H9 (cell line): Measurements from ENCODE around the gene CCDC12. TPM values are rescaled to one million over a fixed set of nuclear protein-coding genes. Genes with fewer than 3 reads are reported as not detected.

Experiments used
- DNase-seq: peaks from one replicate; pipeline ENCODE4 v3.0.0-alpha.2; 2017
- H2AFZ ChIP-seq: one replicate; pipeline ENCODE4 v1.6.1; 2013; ENCODE audit warnings: mild to moderate bottlenecking, low read length, control low read depth, moderate library complexity
- H2AK5ac ChIP-seq: 2 replicates; pipeline ENCODE4 v1.6.1; 2013; ENCODE audit warnings: low read length, control low read depth, mixed read lengths; ENCODE audit not compliant: insufficient read length
- H2BK120ac ChIP-seq: one replicate; pipeline ENCODE4 v1.6.1; 2013; ENCODE audit warnings: low read depth, mild to moderate bottlenecking, low read length, control low read depth, inconsistent platforms; ENCODE audit not compliant: poor library complexity, severe bottlenecking
- H2BK12ac ChIP-seq: 2 replicates; pipeline ENCODE4 v1.6.1; 2013; ENCODE audit warnings: low read length, control low read depth, mixed read lengths, low read depth; ENCODE audit not compliant: insufficient read length
- H2BK15ac ChIP-seq: 2 replicates; pipeline ENCODE4 v1.6.1; 2013; ENCODE audit warnings: low read depth, low read length, control low read depth
- H2BK20ac ChIP-seq: one replicate; pipeline ENCODE4 v1.6.1; 2013; ENCODE audit warnings: low read depth, mild to moderate bottlenecking, low read length, control low read depth, inconsistent platforms; ENCODE audit not compliant: poor library complexity, severe bottlenecking
- H2BK5ac ChIP-seq: 2 replicates; pipeline ENCODE4 v1.6.1; 2013; ENCODE audit warnings: low read length, control low read depth, mixed read lengths; ENCODE audit not compliant: insufficient read length
- H3K14ac ChIP-seq: 2 replicates; pipeline ENCODE4 v1.6.1; 2013; ENCODE audit warnings: low read length, control low read depth; ENCODE audit not compliant: insufficient read depth
- H3K18ac ChIP-seq: 2 replicates; pipeline ENCODE4 v1.6.1; 2013; ENCODE audit warnings: low read depth, mild to moderate bottlenecking, mixed read lengths, low read length, control low read depth; ENCODE audit not compliant: insufficient read length
- H3K23ac ChIP-seq: 2 replicates; pipeline ENCODE4 v1.6.1; 2013; ENCODE audit warnings: low read length, control low read depth, mixed read lengths, low read depth; ENCODE audit not compliant: insufficient read length
- H3K23me2 ChIP-seq: 2 replicates; pipeline ENCODE4 v1.6.1; 2013; ENCODE audit warnings: low read depth, mild to moderate bottlenecking, mixed read lengths, low read length, control low read depth; ENCODE audit not compliant: insufficient read length, poor library complexity, severe bottlenecking
- H3K27ac ChIP-seq: 2 replicates; pipeline ENCODE4 v1.5.1; 2013; ENCODE audit warnings: low read length, control low read depth, mixed read lengths, low read depth; ENCODE audit not compliant: insufficient read length
- H3K27me3 ChIP-seq: 2 replicates; pipeline ENCODE4 v1.6.1; 2013; ENCODE audit warnings: low read length, control low read depth, inconsistent platforms; ENCODE audit not compliant: insufficient read depth
- H3K4ac ChIP-seq: 2 replicates; pipeline ENCODE4 v1.6.1; 2013; ENCODE audit warnings: low read depth, mild to moderate bottlenecking, control low read depth, inconsistent platforms, low read length, moderate library complexity
- H3K4me1 ChIP-seq: 2 replicates; pipeline ENCODE4 v1.6.1; 2013; ENCODE audit warnings: low read length, control low read depth, inconsistent platforms; ENCODE audit not compliant: insufficient read depth
- H3K4me2 ChIP-seq: 2 replicates; pipeline ENCODE4 v1.6.1; 2013; ENCODE audit warnings: low read length, control low read depth, mixed read lengths; ENCODE audit not compliant: insufficient read length, insufficient read depth
- H3K56ac ChIP-seq: 2 replicates; pipeline ENCODE4 v1.6.1; 2013; ENCODE audit warnings: low read depth, mild to moderate bottlenecking, mixed read lengths, low read length, control low read depth; ENCODE audit not compliant: insufficient read length
- H3K79me1 ChIP-seq: 2 replicates; pipeline ENCODE4 v1.6.1; 2013; ENCODE audit warnings: low read depth, mild to moderate bottlenecking, moderate library complexity, low read length, control low read depth, inconsistent platforms; ENCODE audit not compliant: insufficient read depth, poor library complexity, severe bottlenecking
- H3K79me2 ChIP-seq: 2 replicates; pipeline ENCODE4 v1.6.1; 2013; ENCODE audit warnings: low read length, control low read depth, inconsistent platforms; ENCODE audit not compliant: insufficient read depth
- H3K9ac ChIP-seq: 2 replicates; pipeline ENCODE4 v1.6.1; 2013; ENCODE audit warnings: low read length, control low read depth, mixed read lengths; ENCODE audit not compliant: insufficient read length; ENCODE audit errors: extremely low read depth
- H3K9me3 ChIP-seq: one replicate; pipeline ENCODE4 v1.6.1; 2013; ENCODE audit warnings: low read depth, low read length, inconsistent platforms; ENCODE audit not compliant: control insufficient read depth
- H3T11ph ChIP-seq: one replicate; pipeline ENCODE4 v1.6.1; 2013; ENCODE audit warnings: mild to moderate bottlenecking, low read length, control low read depth, inconsistent platforms
- H4K20me1 ChIP-seq: one replicate; pipeline ENCODE4 v1.6.1; 2013; ENCODE audit not compliant: control insufficient read depth, insufficient read length, insufficient read depth
- H4K5ac ChIP-seq: 2 replicates; pipeline ENCODE4 v1.6.1; 2013; ENCODE audit warnings: low read depth, mild to moderate bottlenecking, mixed read lengths, low read length, control low read depth; ENCODE audit not compliant: insufficient read length
- H4K8ac ChIP-seq: replicated peaks from 2 replicates; pipeline ENCODE4 v1.6.1; 2013; ENCODE audit warnings: low read length, control low read depth, mixed read lengths, low read depth; ENCODE audit not compliant: insufficient read length
- H4K91ac ChIP-seq: 2 replicates; pipeline ENCODE4 v1.6.1; 2013; ENCODE audit warnings: low read depth, mild to moderate bottlenecking, moderate library complexity, mixed read lengths, low read length, control low read depth; ENCODE audit not compliant: insufficient read length
- H3K27ac Mint-ChIP-seq, 3 experiments: 2 replicates in 2 of 3; 3 replicates in 1 of 3; pipeline ENCODE4 v1.8.0; 2020 to 2021; ENCODE audit warnings: mixed read lengths in 3 of 3, mild to moderate bottlenecking in 1 of 3, moderate library complexity in 1 of 3
- H3K27me3 Mint-ChIP-seq: 2 replicates; pipeline ENCODE4 v1.8.0; 2021; ENCODE audit warnings: low read depth, mild to moderate bottlenecking, moderate library complexity, mixed read lengths
- H3K36me3 Mint-ChIP-seq, 3 experiments: 2 replicates in 2 of 3; 3 replicates in 1 of 3; pipeline ENCODE4 v1.8.0; 2020 to 2021; ENCODE audit warnings: low read depth in 3 of 3, mixed read lengths in 3 of 3; ENCODE audit not compliant: insufficient read depth in 1 of 3
- H3K4me1 Mint-ChIP-seq, 2 experiments: 2 replicates each; pipeline ENCODE4 v1.8.0; 2020; ENCODE audit warnings: mixed read lengths in 2 of 2
- H3K4me3 Mint-ChIP-seq, 2 experiments: 2 replicates in 1 of 2; 3 replicates in 1 of 2; pipeline ENCODE4 v1.8.0; 2020 to 2021; ENCODE audit warnings: mild to moderate bottlenecking in 2 of 2, mixed read lengths in 2 of 2, moderate library complexity in 1 of 2
- H3K9me3 Mint-ChIP-seq, 2 experiments: 2 replicates in 1 of 2; 3 replicates in 1 of 2; pipeline ENCODE4 v1.8.0; 2020; ENCODE audit warnings: mild to moderate bottlenecking in 2 of 2, mixed read lengths in 2 of 2, moderate library complexity in 1 of 2
- CTCF ChIP-seq: fragments of 200-600 bp; sonication (generic); conservative IDR thresholded peaks from 3 replicates; pipeline ENCODE4 v1.8.0; 2021; ENCODE audit warnings: antibody characterized with exemption, mild to moderate bottlenecking
- WGBS: extraction: QIAGEN DNeasy Blood & Tissue Kit; methylation state at CpG from one replicate; pipeline ENCODE4 v1.1.7; 2013; ENCODE audit warnings: missing lambda C conversion rate, low lambda C conversion rate, mixed read lengths; ENCODE audit not compliant: insufficient read length; ENCODE audit errors: extremely low coverage; 5-methylcytosine and 5-hydroxymethylcytosine counted together
- total RNA-seq: library from RNA; stranded (reverse); gene quantifications from 2 replicates; pipeline ENCODE4 v1.2.1, GENCODE V29; 2021

Gene CCDC12
- total RNA-seq, 1 experiment from 2014 or later = 54.0 TPM

- no peak overlapping the region for H2BK20ac ChIP-seq
- H2BK15ac ChIP-seq = no peak overlapping the region
- no peaks in the 10 kb centered on the region for H3K9me3 ChIP-seq
- H3K27me3 Mint-ChIP-seq = no peaks in the 10 kb centered on the region
- no peak overlapping the region for H4K91ac ChIP-seq
- no peak overlapping the region for H4K5ac ChIP-seq
- no peak overlapping the region; the same call in 1 of the 2 replicates for H3K14ac ChIP-seq
- no peaks in the 10 kb centered on the region for H4K20me1 ChIP-seq
- no peak overlapping the region for H3K56ac ChIP-seq
- no peak overlapping the region for H2BK12ac ChIP-seq
- H3K27me3 ChIP-seq = no peaks in the 10 kb centered on the region
- H3K4me1 ChIP-seq = no peaks in the 10 kb centered on the region
- no peaks in the 10 kb centered on the region for H3K23me2 ChIP-seq
- no peak overlapping the region for H2BK120ac ChIP-seq
- H2BK5ac ChIP-seq = no peak overlapping the region
- H3K79me2 ChIP-seq = no peaks in the 10 kb centered on the region
- no peak overlapping the region for H3K27ac ChIP-seq
- TF ChIP-seq CTCF = no peak
- H3K4me1 Mint-ChIP-seq = peaks cover 5 to 8% of the 10 kb centered on the region in 2 experiments
- H3K36me3 Mint-ChIP-seq = peaks cover 22 to 41% (median 39%) of the 10 kb centered on the region in 3 experiments
- H3K18ac ChIP-seq = no peak overlapping the region
- H2AK5ac ChIP-seq = no peak overlapping the region
- H3T11ph ChIP-seq = no peak overlapping the region
- no peak overlapping the region for H3K27ac Mint-ChIP-seq
- H3K9me3 Mint-ChIP-seq = no peaks in the 10 kb centered on the region; a peak in 1 of 5 replicates
- no peaks in the 10 kb centered on the region for H3K79me1 ChIP-seq
- H3K23ac ChIP-seq = no peak overlapping the region
- no peak overlapping the region for H3K9ac ChIP-seq
- H4K8ac ChIP-seq = no peak overlapping the region
- no peak overlapping the region for H3K4me3 Mint-ChIP-seq
- H3K4ac ChIP-seq = no peak overlapping the region
- no peak overlapping the region for H2AFZ ChIP-seq
- WGBS = no CpG with 5 or more reads among the region's 25 CpGs
- DNase-seq = no peak
- H3K4me2 ChIP-seq = no peak overlapping the region
These were observed 24.6 kb upstream of the CCDC12 start for GRCh38 chr3:47000922-47001730.
